OCI-M1 (cell line): ENCODE results near the gene PIP5K1C.

Experiments used
- DNase-seq: peaks from one replicate; lab custom pipeline; 2025; lab: John Stamatoyannopoulos, UW

The PIP5K1C gene, protein sequence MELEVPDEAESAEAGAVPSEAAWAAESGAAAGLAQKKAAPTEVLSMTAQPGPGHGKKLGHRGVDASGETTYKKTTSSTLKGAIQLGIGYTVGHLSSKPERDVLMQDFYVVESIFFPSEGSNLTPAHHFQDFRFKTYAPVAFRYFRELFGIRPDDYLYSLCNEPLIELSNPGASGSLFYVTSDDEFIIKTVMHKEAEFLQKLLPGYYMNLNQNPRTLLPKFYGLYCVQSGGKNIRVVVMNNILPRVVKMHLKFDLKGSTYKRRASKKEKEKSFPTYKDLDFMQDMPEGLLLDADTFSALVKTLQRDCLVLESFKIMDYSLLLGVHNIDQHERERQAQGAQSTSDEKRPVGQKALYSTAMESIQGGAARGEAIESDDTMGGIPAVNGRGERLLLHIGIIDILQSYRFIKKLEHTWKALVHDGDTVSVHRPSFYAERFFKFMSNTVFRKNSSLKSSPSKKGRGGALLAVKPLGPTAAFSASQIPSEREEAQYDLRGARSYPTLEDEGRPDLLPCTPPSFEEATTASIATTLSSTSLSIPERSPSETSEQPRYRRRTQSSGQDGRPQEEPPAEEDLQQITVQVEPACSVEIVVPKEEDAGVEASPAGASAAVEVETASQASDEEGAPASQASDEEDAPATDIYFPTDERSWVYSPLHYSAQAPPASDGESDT

DNA sequence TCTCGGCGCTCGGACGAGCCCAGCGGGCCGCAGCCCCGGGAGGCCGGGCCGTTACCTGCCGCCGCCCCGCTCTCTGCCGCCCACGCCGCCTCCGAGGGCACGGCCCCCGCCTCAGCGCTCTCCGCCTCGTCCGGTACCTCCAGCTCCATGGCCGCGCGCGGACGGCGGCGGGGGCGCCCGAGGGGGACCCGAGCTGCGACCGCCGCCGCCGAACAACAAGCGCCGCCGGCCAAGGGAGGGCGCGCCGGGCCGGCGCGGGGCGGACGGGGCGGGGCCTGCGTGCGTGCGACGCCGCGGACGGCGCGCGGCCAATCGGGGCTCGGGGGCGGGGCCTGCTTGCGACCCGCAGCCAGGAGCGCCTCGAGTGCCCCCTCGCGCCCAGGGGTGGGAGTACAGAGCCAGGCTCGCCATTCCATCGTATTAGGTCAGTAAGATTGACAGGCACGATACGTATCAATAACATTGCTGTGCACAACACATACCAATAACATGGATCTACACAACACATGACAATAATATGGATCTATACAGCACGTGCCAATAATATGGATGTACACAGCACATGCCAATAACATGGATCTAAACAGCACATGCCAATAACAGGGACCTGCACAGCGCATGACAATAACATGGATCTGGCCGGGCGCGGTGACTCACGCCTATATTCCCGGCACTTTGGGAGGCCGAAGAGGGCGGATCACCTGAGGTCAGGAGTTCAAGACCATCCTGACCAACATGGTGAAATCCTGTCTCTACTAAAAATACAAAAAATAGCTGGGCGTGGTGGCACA lies at the start of gene PIP5K1C:
Gene PIP5K1C (minus strand): TSS at position 227 of the 791 bp plus-strand sequence. CDS start 78 bp downstream, at position 149.
- peak; percentile 83 for DNase-seq

DNA sequence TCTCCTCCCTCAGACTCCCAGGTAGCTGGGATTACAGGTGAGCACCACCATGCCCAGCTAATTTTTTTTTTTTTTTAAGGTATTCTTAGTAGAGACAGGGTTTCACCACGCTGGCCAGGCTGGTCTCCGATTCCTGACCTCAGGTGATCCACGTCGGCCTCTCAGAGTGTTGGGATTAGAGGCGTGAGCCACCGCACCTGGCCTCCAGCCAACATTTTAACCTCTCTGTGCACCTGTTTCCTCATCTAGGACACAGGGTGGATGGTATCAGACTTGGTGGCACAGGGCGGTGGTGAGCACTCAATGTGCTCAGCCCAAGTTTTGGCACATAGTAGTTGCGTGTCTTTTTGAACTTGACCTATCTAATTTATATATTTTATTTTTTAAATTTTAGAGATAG lies 48.7 kb upstream of the PIP5K1C start:
- DNase-seq, result no peak

DNA sequence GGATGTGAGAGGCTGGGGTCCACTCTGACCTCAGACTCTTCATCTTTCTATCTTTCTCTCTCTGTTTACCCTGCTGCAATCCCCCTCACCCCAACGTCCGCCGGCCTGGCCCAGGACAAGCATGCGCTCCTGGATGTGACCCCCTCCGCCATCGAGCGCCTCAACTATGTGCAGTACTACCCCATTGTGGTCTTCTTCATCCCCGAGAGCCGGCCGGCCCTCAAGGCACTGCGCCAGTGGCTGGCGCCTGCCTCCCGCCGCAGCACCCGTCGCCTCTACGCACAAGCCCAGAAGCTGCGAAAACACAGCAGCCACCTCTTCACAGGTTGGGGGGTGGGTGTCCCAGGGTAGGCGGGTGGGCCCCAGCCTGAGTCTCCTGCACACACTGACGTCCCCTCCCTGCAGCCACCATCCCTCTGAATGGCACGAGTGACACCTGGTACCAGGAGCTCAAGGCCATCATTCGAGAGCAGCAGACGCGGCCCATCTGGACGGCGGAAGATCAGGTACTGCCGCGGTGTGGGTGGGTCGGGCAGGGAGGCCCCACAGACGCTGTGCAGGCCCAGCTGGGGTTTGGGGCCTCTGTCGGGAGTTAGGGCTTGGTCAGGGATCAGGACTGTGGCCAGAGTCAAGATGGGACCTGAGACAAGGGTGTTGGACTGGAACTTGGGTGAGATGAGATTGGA lies 46.2 kb upstream of the PIP5K1C start:
- DNase-seq, result no peak

DNA sequence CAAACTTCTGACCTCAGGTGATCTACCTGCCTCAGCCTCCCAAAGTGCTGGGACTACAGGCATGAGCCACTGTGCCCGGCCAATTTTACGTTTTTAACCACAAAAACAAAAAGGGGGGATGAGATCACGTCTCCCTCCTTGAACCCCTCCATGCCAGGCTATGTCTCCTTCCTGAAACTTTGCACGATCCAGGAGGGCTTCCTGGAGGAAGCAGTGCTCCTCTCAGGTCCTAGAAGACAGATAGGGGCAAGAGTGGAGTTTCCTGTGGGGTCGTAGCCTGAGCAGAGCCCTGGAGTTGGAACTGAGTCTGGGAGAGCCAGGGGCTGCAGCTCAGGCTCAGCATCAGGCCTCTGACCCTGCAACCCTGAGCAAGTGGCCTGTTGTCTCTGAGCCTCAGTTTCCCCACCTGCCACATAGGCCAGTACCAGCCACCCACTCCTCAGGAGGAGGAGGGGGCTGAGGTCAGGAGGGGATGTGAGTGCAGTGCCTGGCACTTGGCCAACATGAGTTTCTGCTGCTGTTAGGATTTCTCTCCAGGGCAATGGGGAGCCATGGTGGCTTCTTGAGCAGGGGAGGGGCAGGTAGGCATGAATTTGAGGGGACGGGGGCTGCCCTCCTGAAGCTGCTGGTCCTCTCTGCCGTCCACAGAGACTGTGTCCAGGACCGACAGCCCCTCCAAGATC lies 45.2 kb upstream of the PIP5K1C start:
- no peak for DNase-seq

DNA sequence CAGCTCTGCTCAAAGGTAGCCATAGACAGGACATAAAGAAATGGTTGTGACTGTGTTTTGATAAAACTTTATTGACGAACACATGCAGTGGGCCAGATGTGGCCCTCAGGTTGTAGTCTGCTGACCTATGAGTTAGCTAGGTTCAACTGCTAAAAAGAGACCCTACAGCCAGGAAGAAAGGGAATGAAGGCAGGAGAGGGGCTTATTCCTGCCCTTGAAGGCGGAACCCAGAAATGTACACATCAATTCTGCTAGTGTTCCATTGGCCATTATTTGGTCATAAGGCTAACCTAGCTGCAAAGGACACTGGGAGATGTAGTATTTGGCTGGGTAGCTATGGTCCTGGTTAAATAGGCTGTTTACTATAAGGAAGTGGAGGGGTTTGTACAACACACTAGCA lies 43.2 kb upstream of the PIP5K1C start:
- DNase-seq, result peak; percentile 65

DNA sequence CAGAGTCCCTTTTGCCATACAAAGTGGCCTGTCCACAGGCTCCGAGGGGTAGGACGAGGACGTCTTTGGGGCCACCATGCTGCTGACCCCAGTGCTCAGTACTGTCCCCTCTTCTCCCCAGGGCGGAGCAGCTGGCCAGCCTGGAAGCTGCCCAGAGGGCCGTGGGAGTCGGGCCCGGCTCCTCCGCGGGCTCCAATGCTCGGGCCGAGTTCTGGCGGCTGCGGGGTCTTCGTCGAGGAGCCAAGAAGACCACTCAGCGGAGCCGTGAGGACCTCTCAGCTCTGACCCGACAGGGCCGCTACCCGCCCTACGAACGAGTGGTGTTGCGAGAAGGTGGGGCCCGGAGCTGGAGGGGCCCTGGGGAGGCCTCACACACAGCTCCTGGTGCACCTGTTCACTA lies 40.2 kb upstream of the PIP5K1C start:
- no peak for DNase-seq

DNA sequence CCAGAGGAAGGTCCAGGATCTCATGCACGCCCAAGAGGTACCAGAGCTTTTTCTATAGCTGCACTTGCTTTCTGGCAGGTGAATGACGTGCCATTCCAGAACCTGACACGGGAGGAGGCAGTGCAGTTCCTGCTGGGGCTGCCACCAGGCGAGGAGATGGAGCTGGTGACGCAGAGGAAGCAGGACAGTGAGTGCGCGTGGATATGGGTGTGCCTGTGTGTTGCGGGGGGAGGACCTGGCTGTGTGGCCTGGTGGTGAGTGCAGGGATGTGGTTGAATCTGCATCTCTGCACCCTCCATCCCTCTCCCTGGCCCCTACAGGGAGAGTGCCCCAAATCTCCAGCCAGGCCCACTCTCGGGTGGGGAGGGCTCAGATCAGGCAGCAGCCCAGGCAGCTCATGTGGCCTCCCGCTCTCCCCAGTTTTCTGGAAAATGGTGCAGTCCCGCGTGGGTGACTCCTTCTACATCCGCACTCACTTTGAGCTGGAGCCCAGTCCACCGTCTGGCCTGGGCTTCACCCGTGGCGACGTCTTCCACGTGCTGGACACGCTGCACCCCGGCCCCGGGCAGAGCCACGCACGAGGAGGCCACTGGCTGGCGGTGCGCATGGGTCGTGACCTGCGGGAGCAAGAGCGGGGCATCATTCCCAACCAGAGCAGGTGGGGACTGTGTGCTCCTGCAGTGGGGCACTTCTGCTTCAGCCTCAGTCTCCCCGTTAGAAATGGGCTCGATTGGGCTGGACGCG lies 38.4 kb upstream of the PIP5K1C start:
- no peak for DNase-seq

DNA sequence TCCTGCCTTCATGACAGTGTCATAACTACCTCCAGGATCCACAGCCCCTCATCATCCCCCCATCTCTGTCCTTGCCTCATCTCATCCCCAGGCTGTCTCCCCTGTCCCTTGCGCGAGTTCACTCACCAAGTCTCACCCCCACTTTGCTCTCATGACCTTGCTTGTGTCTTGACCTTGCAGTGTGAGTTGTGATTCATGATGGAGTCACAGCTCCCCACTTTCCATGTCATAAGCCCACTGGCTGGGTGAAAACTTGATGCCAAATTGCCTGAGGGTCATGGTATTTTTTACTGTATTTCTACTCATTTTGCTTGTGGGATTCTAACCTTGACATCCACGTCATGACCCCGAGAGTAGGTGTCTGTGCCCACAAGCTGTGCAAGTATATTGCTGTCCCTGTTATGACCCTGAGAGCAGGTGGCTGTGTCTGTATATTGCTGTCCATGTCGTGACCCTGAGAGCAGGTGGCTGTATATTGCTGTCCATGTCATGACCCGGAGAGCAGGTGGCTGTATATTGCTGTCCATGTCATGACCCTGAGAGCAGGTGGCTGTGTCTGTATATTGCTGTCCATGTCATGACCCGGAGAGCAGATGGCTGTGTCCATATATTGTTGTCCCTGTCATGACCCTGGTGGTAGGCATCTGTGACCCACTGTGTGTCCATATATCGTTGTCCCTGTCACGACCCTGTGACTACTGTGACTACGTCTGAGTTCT lies 37.4 kb upstream of the PIP5K1C start:
- no peak for DNase-seq

DNA sequence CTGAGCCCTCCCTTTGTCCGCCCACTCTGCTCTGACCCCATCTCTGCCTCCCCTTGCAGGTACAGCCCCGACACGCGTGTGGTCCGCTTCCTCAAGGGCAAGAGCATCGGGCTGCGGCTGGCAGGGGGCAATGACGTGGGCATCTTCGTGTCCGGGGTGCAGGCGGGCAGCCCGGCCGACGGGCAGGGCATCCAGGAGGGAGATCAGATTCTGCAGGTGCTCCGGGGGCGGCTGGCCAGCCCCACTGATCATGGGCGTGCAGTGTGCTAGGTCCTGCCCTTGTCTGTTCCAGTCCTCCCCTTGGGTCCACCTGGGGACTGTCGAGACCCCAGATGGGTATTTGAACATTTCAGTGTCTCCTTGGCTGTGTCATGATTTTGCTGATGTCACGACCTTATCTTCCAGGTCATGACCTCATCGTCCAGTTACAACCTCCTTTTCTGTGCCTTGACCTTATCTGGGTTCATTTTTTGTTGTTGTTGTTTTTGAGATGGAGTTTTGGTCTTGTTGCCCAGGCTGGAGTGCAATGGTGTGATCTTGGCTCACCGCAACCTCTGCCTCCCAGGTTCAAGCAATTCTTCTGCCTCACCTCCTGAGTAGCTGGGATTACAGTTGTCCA lies 35.9 kb upstream of the PIP5K1C start:
- no peak for DNase-seq

DNA sequence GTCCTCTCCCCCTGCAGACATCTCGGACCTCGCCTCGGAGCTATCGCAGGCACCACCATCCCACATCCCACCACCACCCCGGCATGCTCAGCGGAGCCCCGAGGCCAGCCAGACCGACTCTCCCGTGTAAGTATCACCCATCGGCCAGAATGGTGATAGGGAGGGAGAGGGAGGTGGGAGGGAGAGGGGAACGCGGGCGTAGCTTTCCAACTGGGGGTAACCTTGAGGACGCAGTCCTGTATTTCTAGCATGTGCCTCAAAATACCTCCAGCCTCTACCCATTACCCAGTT lies 34.0 kb upstream of the PIP5K1C start:
- DNase-seq, result no peak

DNA sequence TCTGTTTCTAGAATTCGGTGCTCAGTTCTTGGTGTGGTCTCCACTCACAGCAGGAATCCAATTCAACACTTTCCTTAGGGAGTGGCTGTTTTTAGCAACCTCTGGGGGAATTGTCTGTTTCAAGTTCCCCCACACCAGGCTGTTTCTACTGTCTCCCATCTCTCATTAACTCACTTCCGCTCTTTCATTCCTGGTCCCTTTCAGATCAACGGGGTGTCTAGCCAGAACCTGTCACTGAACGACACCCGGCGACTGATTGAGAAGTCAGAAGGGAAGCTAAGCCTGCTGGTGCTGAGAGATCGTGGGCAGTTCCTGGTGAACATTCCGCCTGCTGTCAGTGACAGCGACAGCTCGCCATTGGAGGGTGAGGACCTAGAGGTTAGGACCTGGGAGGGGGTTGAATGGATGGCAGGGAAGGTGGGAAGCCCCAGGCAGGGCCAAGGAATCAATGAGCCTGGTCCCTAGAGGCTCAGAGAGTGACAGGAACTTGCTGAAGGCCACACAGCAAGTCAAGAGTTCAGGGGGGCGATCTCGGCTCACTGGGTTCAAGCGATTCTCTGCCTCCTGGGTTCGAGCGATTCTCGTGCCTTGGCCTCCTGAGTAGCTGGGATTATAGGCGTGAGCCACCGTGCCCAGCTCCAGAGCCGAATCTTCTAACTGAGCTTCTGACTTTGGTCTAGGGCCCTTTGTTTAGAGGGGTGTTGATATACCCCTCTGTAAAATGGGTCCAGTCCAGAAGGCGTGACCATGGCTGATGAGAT lies 33.5 kb upstream of the PIP5K1C start:
- no peak for DNase-seq

DNA sequence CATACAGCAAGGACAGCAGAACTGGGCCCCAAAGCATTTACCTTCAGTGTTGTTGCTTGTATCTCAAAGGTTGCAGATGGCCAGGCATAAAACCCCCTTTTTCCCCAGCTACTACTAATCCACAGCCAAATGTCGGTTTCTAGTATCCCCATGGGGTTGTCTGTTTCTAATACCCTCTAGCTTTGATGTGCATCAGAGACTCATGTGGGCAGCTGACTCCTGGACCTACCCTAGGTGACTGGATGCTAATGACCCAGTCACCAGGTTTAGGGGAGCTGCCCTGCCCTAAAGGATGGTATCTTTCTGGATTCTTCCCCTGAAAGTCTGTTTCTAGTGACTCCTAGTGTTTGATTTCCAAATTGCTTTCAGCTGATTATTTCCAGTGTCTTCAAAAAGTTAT lies 31.8 kb upstream of the PIP5K1C start:
- no peak for DNase-seq

DNA sequence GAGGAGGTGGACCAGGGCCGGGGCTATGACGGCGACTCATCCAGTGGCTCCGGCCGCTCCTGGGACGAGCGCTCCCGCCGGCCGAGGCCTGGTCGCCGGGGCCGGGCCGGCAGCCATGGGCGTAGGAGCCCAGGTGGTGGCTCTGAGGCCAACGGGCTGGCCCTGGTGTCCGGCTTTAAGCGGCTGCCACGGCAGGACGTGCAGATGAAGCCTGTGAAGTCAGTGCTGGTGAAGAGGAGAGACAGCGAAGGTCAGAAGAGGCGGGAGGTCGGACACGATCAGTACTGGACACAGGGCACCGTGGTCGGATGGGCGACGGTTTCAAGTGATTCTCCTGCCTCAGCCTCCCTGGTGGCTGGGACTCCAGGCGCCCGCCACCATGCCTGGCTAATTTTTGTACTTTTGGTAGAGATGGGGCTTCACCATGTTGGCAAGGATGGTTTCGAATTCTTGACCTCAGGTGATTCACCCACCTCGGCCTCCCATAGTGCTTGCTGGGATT lies 30.2 kb upstream of the PIP5K1C start:
- no peak for DNase-seq

DNA sequence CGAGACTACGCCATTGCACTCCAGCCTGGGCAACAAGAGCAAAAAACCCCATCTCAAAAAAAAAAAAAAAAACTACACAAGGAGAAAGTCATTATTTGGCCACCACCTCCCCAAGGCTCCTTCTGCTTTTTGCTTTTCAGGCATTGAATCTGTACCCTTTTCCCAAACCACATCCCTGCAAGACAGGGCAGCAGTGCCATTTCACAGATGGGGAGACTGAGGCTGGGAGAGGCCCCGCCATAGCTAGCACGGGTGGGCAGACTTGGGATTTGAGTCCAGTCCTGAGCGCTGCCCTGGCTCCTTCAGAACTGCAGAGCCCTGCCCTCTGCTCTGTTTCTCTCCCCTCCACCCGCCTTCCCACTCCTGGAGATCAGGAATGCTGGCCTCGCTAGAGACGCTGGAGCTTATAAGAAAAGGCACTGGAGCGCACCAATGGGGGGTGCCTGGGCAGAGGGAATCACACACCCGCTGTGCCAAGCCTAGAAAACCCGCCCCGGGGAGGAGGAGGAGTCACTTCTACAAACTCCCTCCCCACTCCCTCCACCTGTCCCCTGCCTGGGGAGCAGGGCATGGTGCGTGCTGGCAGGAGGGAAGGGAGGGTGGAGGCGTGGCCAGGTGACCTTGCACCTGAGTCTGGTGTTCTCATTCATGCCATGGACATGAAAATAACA lies 25.5 kb upstream of the PIP5K1C start:
- DNase-seq, result no peak

DNA sequence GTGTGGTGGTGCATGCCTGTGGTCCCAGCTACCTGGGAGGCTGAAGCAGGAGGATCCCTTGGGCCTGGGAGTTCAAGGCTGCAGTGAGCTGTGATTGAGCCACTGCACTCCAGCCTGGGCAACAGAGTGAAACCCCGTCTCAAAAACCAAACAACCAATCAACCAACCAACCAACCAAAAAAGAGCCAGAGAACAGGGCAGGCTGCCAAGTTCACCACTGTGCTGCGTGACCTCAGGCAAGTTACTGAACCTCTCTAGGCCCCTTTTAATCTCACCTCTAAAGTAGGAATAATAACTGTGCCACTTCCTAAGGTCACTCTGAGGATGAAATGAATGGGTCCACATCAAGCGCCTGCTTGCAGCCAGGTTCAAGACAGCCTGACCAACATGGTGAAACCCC lies 24.9 kb upstream of the PIP5K1C start:
- DNase-seq, result no peak

DNA sequence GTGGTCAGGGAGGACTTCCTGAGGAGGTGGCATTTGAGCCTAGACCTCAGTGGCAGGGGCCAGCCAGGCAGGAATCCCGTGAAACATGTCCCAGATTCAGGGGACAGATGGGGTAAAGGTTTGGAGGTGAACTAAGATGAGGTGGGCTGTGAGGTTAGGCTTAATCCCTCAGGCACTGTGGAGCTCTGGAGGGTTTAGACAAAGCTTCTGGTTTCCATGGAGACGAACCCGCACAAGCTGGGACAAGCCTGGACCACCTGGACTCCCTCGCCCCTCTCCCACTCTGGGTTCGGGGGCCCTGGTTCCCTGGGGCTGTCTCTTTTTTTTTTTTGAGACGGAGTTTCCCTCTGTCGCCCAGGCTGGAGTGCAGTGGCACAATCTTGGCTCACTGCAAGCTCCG lies 23.6 kb upstream of the PIP5K1C start:
- no peak for DNase-seq

DNA sequence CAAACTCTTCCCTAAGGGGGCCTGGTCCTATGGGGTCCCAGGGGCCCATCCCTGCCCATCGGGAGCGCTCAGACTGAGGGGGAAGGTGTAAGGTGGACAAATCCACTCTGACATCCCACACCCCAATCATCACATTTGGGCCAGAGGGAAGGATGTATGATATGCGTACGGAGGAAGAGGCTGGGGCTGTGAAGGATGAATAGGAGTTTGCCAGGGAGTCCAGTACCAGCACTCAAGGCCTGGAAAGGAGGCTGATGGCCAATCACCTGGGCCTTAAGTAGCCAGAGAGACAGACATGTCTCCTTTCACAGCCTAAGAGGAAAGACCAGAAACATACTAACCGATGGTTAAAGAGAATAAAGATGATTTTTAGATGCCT lies 22.8 kb upstream of the PIP5K1C start:
- no peak for DNase-seq

DNA sequence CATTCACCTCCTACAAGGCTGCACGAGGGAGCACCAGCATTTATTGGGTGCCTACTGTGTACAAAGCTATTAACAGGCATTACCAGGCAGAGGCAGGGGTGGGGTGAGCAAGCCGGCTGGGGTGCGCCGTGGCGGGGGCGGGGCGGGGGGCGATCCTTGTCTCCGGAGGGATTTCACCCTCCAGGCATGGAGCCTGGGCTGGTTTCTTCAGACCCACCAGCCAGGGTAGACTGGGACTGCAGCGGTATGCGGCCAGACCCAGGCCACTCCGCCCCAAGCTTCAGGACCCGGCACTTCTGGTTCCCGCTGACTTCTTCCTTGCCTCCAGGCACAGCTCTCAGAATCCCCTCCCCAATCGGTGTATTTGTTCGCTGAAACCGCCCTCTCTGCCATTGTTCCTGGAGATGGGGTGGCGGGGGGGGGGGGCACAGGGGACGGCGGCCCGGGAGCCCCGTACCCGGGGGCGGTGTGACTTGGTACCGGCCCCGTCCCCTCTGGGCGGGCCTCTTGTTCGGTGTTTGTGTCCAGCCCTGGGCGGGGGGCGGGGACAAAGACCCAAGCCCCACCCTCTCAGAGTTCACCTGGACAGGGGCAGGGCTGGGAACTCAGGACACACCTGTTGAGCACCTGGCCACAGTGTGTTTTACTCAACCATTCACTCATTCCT lies 22.3 kb upstream of the PIP5K1C start:
- no peak for DNase-seq
